ENCODE measurements around the gene USP37.
"Not testable (repeated sequence)": the region's sequence is repeated elsewhere in the genome, so short reads cannot be mapped to it uniquely, and the experiment has no call there.

The USP37 gene

GRCh38 chr2:218547978-218548377 lies 20.2 kb downstream of the USP37 start:
- DNase-seq (ENCODE audit: low read depth in 2 of 2), result no peak

- no peak for DNase-seq (ENCODE audit: low read depth in 2 of 2)
Observed at GRCh38 chr2:218547511-218547910, 20.6 kb downstream of the USP37 start.

GRCh38 chr2:218546012-218546411 lies 22.1 kb downstream of the USP37 start:
- no peak for DNase-seq (ENCODE audit: low read depth in 2 of 2)

GRCh38 chr2:218540015-218540414 lies 28.1 kb downstream of the USP37 start:
- no peak for DNase-seq (ENCODE audit: low read depth in 2 of 2)

GRCh38 chr2:218536804-218537494 lies 31.2 kb downstream of the USP37 start:
- no peak for DNase-seq (ENCODE audit: low read depth in 2 of 2)

- no peak for DNase-seq (ENCODE audit: low read depth in 2 of 2)
Observed at GRCh38 chr2:218529990-218530389, 38.2 kb downstream of the USP37 start.

- not testable (repeated sequence) for DNase-seq (ENCODE audit: low read depth in 2 of 2)
Observed at GRCh38 chr2:218528409-218528808, 39.7 kb downstream of the USP37 start.

GRCh38 chr2:218523651-218524050 lies 44.5 kb downstream of the USP37 start:
- DNase-seq (ENCODE audit: low read depth in 2 of 2), result no peak

- DNase-seq (ENCODE audit: low read depth in 2 of 2), result no peak
Observed at GRCh38 chr2:218518876-218519275, 49.3 kb downstream of the USP37 start.

GRCh38 chr2:218517434-218518206 lies 50.5 kb downstream of the USP37 start:
- DNase-seq (ENCODE audit: low read depth in 2 of 2), result no peak

- no peak for DNase-seq (ENCODE audit: low read depth in 2 of 2)
Observed at GRCh38 chr2:218516614-218517013, 51.5 kb downstream of the USP37 start.

- DNase-seq (ENCODE audit: low read depth in 2 of 2), result no peak
Observed at GRCh38 chr2:218513676-218514075, 54.5 kb downstream of the USP37 start.

GRCh38 chr2:218508299-218508698 lies 59.9 kb downstream of the USP37 start:
- DNase-seq (ENCODE audit: low read depth in 2 of 2), result no peak

- no peak for DNase-seq (ENCODE audit: low read depth in 2 of 2)
Observed at GRCh38 chr2:218505754-218506371, 62.3 kb downstream of the USP37 start.

- DNase-seq (ENCODE audit: low read depth in 2 of 2), result no peak
Observed at GRCh38 chr2:218501665-218502064, 66.5 kb downstream of the USP37 start.

- no peak for DNase-seq (ENCODE audit: low read depth in 2 of 2)
Observed at GRCh38 chr2:218500501-218501060, 67.6 kb downstream of the USP37 start.

- DNase-seq (ENCODE audit: low read depth in 2 of 2), result no peak
Observed at GRCh38 chr2:218485986-218486667, 82.0 kb downstream of the USP37 start.

- DNase-seq (ENCODE audit: low read depth in 2 of 2), result no peak
Observed at GRCh38 chr2:218482651-218483050, 85.5 kb downstream of the USP37 start.

- DNase-seq (ENCODE audit: low read depth in 2 of 2), result no peak
Observed at GRCh38 chr2:218479595-218479994, 88.6 kb downstream of the USP37 start.

- DNase-seq (ENCODE audit: low read depth in 2 of 2), result no peak
Observed at GRCh38 chr2:218478544-218478943, 89.6 kb downstream of the USP37 start.

- DNase-seq (ENCODE audit: low read depth in 2 of 2), result no peak
Observed at GRCh38 chr2:218477247-218477646, 90.9 kb downstream of the USP37 start.

GRCh38 chr2:218476676-218477075 lies 91.5 kb downstream of the USP37 start:
- no peak for DNase-seq (ENCODE audit: low read depth in 2 of 2)

Data from stimulated activated CD4-positive, alpha-beta T cell treated with anti-CD3 and anti-CD28 coated beads, Interleukin-1b, Interleukin-23, amount 100 ng/mL, for 4 hours (primary cell).